Activated B cell treated with CpG ODN at 0.5 μM for 24 hours (primary cell): ENCODE measurements around the gene PIEZO2. TPM values are rescaled to one million over a fixed set of nuclear protein-coding genes. Genes with fewer than 3 reads are reported as not detected.

Source experiments
- ATAC-seq: fragments of 200-7000 bp; cut with Tn5 transposase; one replicate; pipeline ENCODE4 v1.10.0; 2021; ENCODE audit warnings: low read depth, mild to moderate bottlenecking, moderate library complexity
- CTCF ChIA-PET: fragments of 350-600 bp; sonication (Branson Sonifier 250); formaldehyde crosslinking; loops from one replicate; lab custom pipeline; 2021; ENCODE audit warnings: antibody characterized with exemption; lab: Charles Lee
- POLR2A ChIA-PET: fragments of 350-600 bp; sonication (Branson Sonifier 250); formaldehyde crosslinking; loops from one replicate; lab custom pipeline; 2021; ENCODE audit warnings: antibody characterized with exemption; lab: Charles Lee
- DNase-seq: peaks from one replicate; pipeline ENCODE4 v3.0.0; 2022
- H3K27ac Mint-ChIP-seq: one replicate; pipeline ENCODE4 v1.8.0; 2020; ENCODE audit warnings: mixed read lengths
- H3K27me3 Mint-ChIP-seq: one replicate; pipeline ENCODE4 v1.8.0; 2021; ENCODE audit warnings: mixed read lengths
- H3K36me3 Mint-ChIP-seq: one replicate; pipeline ENCODE4 v1.8.0; 2021; ENCODE audit warnings: low read depth, mixed read lengths
- H3K4me1 Mint-ChIP-seq: one replicate; pipeline ENCODE4 v1.8.0; 2021; ENCODE audit warnings: mixed read lengths
- H3K4me3 Mint-ChIP-seq: one replicate; pipeline ENCODE4 v1.8.0; 2020; ENCODE audit warnings: mild to moderate bottlenecking, mixed read lengths
- H3K9me3 Mint-ChIP-seq: one replicate; pipeline ENCODE4 v1.8.0; 2020; ENCODE audit warnings: mixed read lengths
- CTCF ChIP-seq: fragments of 200-600 bp; IDR thresholded peaks from one replicate; pipeline ENCODE4 v1.8.0; 2022; ENCODE audit warnings: antibody characterized with exemption, mild to moderate bottlenecking
- intact Hi-C: fragments of 100-400 bp; cut with micrococcal nuclease; formaldehyde crosslinking; loops from one replicate; pipeline ENCODE4 v1.15.1; 2024
- total RNA-seq: library from RNA; stranded (reverse); gene quantifications from 2 replicates; pipeline ENCODE4 v1.2.3, GENCODE V29; 2022

Gene PIEZO2
- total RNA-seq, 1 donor from 2014 or later: not detected

DNA sequence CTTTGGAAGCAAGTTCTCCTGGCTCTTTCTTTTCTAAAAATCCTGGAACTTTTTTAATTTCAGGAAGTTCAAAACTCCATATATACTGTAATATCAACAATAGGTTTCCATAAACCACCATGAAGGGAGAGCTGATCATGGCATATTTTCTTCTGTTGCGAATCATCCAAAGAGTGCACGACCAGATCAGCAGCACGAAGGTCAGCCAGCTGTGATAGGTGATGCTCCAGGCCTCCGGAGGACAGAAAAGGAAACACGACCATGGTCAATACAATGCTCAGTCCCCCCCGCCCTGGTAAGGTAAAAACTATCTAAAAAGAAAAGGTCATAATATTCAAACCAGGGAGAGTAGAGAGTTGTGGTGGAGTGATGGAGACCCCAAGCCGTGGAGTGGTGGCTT lies 354.6 kb downstream of the PIEZO2 start:
- H3K4me1 Mint-ChIP-seq: no peaks in the 10 kb centered on the region
- intact Hi-C loops: no loop called here
- CTCF ChIA-PET: interaction anchor here (1.0 kb wide), 1 partner anchor 10 kb away, joined by 3 read pairs; no protein-coding TSS in a partner anchor

DNA sequence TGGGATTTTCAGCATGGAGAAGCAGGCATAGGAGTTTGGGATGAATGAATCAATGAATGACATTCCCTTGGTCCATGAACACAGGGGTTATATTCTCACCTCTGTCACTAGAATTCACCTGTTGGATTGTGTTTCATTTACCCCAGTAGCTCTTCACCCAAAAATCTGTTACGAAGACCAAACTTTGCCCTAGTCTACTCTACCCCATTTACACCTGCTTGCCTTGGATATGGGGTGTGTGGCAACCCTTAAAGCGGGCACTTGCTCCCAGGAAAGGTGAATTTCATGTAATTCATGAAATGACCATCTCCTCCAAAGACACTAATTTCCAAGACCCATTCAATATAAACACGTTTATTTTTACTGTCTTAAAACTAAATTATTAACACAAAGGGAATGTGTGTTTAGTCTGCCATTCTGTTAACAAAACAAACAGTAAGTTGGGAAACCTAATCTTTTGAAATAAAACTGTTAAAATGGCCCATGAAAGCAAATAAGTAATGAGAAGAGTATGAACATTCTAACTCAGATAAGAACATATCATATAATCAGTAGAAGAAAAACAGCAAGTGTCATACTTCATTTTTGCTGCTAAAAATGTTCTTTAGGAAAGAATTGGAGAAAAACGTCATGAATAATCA lies 355.5 kb downstream of the PIEZO2 start:
- Mint-ChIP-seq H3K4me1 (no peaks in the 10 kb centered on the region), H3K27ac (no peak overlapping the region), H3K36me3 (no peaks in the 10 kb centered on the region), H3K4me3 (no peak overlapping the region), H3K9me3 (no peaks in the 10 kb centered on the region), H3K27me3 (peaks cover 3% of the 10 kb centered on the region)
- intact Hi-C loops: no loop called here
- no peak for TF ChIP-seq CTCF
- CTCF ChIA-PET: no interaction called here
- no peak for DNase-seq
- POLR2A ChIA-PET: no interaction called here
- ATAC-seq: no peak

More for the DNA sequence above, 354.6 kb downstream of the PIEZO2 start:
- POLR2A ChIA-PET: no interaction called here
- Mint-ChIP-seq H3K27me3 (peaks cover 3% of the 10 kb centered on the region), H3K36me3 (no peaks in the 10 kb centered on the region), H3K9me3 (no peaks in the 10 kb centered on the region), H3K27ac (no peak overlapping the region), H3K4me3 (no peak overlapping the region)
- no peak for DNase-seq
- no peak for TF ChIP-seq CTCF
- ATAC-seq: no peak

DNA sequence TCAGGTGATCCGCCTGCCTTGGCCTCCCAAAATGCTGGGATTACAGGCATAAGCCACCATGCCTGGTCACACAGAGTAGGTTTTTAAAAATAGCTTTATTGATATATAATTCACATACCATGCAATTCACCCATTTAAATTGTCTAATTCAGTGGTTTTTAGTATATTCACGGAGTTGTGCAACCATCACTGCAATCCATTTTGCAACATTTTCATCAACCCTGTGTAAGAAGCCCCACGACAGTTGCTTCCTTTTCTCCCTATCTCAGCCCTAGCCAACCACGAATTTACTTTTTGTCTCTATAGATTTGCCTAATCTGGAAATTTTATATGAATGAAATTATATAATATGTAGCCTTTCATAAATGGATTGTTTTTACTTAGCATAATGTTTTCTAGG lies 357.2 kb downstream of the PIEZO2 start:
- intact Hi-C loops: no loop called here
- Mint-ChIP-seq H3K27ac (no peak overlapping the region), H3K9me3 (no peaks in the 10 kb centered on the region), H3K27me3 (peaks cover 3% of the 10 kb centered on the region), H3K36me3 (no peaks in the 10 kb centered on the region), H3K4me3 (no peak overlapping the region), H3K4me1 (no peaks in the 10 kb centered on the region)
- ChIA-PET POLR2A (no interaction called here), CTCF (no interaction called here)
- ATAC-seq (no peak), DNase-seq (no peak)
- no peak for TF ChIP-seq CTCF

DNA sequence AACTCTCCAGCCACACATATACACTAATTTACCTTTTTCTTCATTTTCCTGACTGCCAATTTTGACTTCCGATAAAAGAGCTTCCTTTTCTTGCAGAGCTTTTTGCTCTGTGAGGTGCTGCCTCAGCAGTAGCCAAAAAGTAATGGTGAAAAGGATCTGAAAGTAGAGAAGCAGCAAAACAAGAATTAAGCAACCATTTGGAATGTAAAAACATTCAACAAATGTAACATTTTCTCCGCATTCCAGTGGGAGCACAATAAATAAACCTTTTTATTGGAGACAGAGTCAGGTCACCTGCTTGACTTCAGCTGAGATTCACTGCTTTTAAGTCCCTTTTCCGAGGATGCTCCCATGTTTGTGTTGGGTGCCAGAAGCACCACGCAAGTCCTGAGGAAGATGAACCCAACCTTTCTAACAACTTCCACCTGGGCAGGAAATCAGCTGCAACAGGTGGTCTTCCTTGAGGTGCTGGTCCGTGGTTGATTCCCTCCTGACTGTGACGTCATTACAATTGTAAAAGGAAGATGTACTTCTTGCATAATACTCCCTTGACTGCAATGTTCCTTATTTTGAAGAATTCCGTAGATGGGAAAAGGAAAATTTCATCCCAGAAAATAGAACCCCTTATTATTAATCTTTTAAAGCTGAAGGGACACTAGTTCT lies 358.1 kb downstream of the PIEZO2 start:
- H3K27me3 Mint-ChIP-seq: peaks cover 3% of the 10 kb centered on the region
- POLR2A ChIA-PET: no interaction called here
- DNase-seq (no peak), ATAC-seq (no peak)
- CTCF ChIA-PET: no interaction called here
- no peaks in the 10 kb centered on the region for H3K9me3 Mint-ChIP-seq
- H3K4me1 Mint-ChIP-seq: no peaks in the 10 kb centered on the region
- TF ChIP-seq CTCF: no peak
- H3K27ac Mint-ChIP-seq: no peak overlapping the region
- intact Hi-C loops: no loop called here
- no peaks in the 10 kb centered on the region for H3K36me3 Mint-ChIP-seq
- no peak overlapping the region for H3K4me3 Mint-ChIP-seq

DNA sequence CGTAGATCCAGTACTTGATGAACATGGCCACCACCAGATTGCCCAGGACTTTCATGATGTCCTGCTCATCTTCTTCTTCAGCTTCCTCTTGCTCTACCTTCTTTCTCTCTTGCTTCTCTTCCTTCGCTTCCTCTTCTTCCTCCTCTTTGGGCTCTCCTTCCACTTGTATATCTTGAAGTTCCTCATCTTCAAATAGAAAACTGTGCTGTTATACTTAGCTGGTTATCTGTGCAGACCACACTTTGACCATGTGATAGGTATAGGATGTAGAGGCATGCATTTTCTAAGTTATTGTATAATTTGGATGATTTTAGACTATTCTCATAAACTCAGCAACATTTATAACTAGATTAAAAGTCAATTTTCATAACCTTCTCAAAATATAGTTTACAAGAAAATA lies 360.2 kb downstream of the PIEZO2 start:
- Mint-ChIP-seq H3K4me3 (no peak overlapping the region), H3K36me3 (no peaks in the 10 kb centered on the region), H3K4me1 (no peaks in the 10 kb centered on the region), H3K27ac (no peak overlapping the region), H3K27me3 (peaks cover 8% of the 10 kb centered on the region), H3K9me3 (no peaks in the 10 kb centered on the region)
- ATAC-seq: no peak
- no peak for DNase-seq
- TF ChIP-seq CTCF: no peak
- POLR2A ChIA-PET: no interaction called here
- intact Hi-C loops: no loop called here
- CTCF ChIA-PET: no interaction called here
